ENCODE data around the gene CABP4.

GRCh38 chr11:67498544-67498972 is 43.4 kb downstream of the CABP4 start:
- no peak for TF ChIP-seq CTCF (IDR thresholded peaks at IDR 0.05)
- no peak for TF ChIP-seq ZFX (IDR thresholded peaks at IDR 0.05; ENCODE audit: borderline replicate concordance)
